Calu3 (cell line): Measurements from ENCODE around the gene FAM174B. TPM values are rescaled to one million over a fixed set of nuclear protein-coding genes. Genes with fewer than 3 reads are reported as not detected.

Experiments
- BruUV-seq: library from RNA; stranded (reverse); fragments of 400-500 nt; replicated peaks from 2 replicates; lab custom pipeline; 2021; lab: Mats Ljungman, UMichigan
- CTCF ChIA-PET: fragments of 300-600 bp; sonication (Branson Sonifier 250); formaldehyde crosslinking; loops from one replicate; lab custom pipeline; 2022; ENCODE audit warnings: antibody characterized with exemption; lab: Charles Lee
- DNase-seq: peaks from one replicate; pipeline ENCODE4 v3.0.0; 2022
- H3K27ac Mint-ChIP-seq: one replicate; pipeline ENCODE4 v1.8.0; 2022; ENCODE audit warnings: mixed read lengths; ENCODE audit not compliant: unreplicated experiment
- H3K27me3 Mint-ChIP-seq: one replicate; pipeline ENCODE4 v1.8.0; 2022; ENCODE audit warnings: mixed read lengths; ENCODE audit not compliant: unreplicated experiment
- H3K36me3 Mint-ChIP-seq: one replicate; pipeline ENCODE4 v1.8.0; 2022; ENCODE audit warnings: mild to moderate bottlenecking, moderate library complexity, mixed read lengths; ENCODE audit not compliant: insufficient read depth, unreplicated experiment
- H3K4me1 Mint-ChIP-seq: one replicate; pipeline ENCODE4 v1.8.0; 2022; ENCODE audit warnings: mild to moderate bottlenecking, low read depth, mixed read lengths; ENCODE audit not compliant: unreplicated experiment
- H3K4me3 Mint-ChIP-seq: one replicate; pipeline ENCODE4 v1.8.0; 2022; ENCODE audit warnings: mild to moderate bottlenecking, low read depth, moderate library complexity, mixed read lengths; ENCODE audit not compliant: unreplicated experiment
- H3K9me3 Mint-ChIP-seq: one replicate; pipeline ENCODE4 v1.8.0; 2022; ENCODE audit warnings: low read depth, mixed read lengths; ENCODE audit not compliant: unreplicated experiment
- CTCF ChIP-seq: fragments of 200-600 bp; IDR thresholded peaks from one replicate; pipeline ENCODE4 v1.8.0; 2022; ENCODE audit warnings: antibody characterized with exemption; ENCODE audit not compliant: unreplicated experiment
- intact Hi-C: fragments of 100-400 bp; cut with micrococcal nuclease; formaldehyde crosslinking; loops from one replicate; pipeline ENCODE4 v1.10.0; 2022; ENCODE audit not compliant: unreplicated experiment
- total RNA-seq: library from RNA; stranded (reverse); gene quantifications from 2 replicates; pipeline ENCODE4 v1.2.3, GENCODE V29; 2022

FAM174B gene
- total RNA-seq, 1 experiment from 2014 or later = 12.4 TPM

GRCh38 chr15:92579486-92579885 is 76.1 kb downstream of the FAM174B start:
- TF ChIP-seq CTCF = no peak
- CTCF ChIA-PET = interaction anchor here (0.6 kb wide), 1 partner anchor 475 kb away, joined by 9 read pairs; no protein-coding TSS in a partner anchor
- intact Hi-C loops = no loop called here
- Mint-ChIP-seq H3K9me3 (no peaks in the 10 kb centered on the region), H3K4me1 (no peaks in the 10 kb centered on the region), H3K36me3 (no peaks in the 10 kb centered on the region), H3K27me3 (peaks cover 96% of the 10 kb centered on the region), H3K27ac (no peak overlapping the region), H3K4me3 (no peak overlapping the region)
- DNase-seq = no peak
- BruUV-seq = no TSS peak

- Mint-ChIP-seq H3K4me1 (no peaks in the 10 kb centered on the region), H3K27me3 (peaks cover 94% of the 10 kb centered on the region), H3K36me3 (no peaks in the 10 kb centered on the region), H3K27ac (no peak overlapping the region), H3K9me3 (no peaks in the 10 kb centered on the region), H3K4me3 (no peak overlapping the region)
- CTCF ChIA-PET = interaction anchor here (0.7 kb wide), 1 partner anchor 28 kb away, joined by 3 read pairs; no protein-coding TSS in a partner anchor
- intact Hi-C loops = no loop called here
- DNase-seq = no peak
- no TSS peak for BruUV-seq
- TF ChIP-seq CTCF = no peak
Measured at GRCh38 chr15:92578096-92578835, 77.3 kb downstream of the FAM174B start.

- Mint-ChIP-seq H3K27me3 (peaks cover 93% of the 10 kb centered on the region), H3K4me1 (no peaks in the 10 kb centered on the region), H3K9me3 (no peaks in the 10 kb centered on the region), H3K4me3 (no peak overlapping the region), H3K27ac (no peak overlapping the region), H3K36me3 (no peaks in the 10 kb centered on the region)
- no TSS peak for BruUV-seq
- DNase-seq = no peak
- intact Hi-C loops = no loop called here
- CTCF ChIA-PET = no interaction called here
- TF ChIP-seq CTCF = no peak
Measured at GRCh38 chr15:92576597-92577200, 78.9 kb downstream of the FAM174B start.

GRCh38 chr15:92574566-92574965 is 81.0 kb downstream of the FAM174B start:
- TF ChIP-seq CTCF = no peak
- Mint-ChIP-seq H3K4me3 (no peak overlapping the region), H3K9me3 (no peaks in the 10 kb centered on the region), H3K27me3 (peaks cover 96% of the 10 kb centered on the region), H3K36me3 (no peaks in the 10 kb centered on the region), H3K4me1 (no peaks in the 10 kb centered on the region), H3K27ac (no peak overlapping the region)
- intact Hi-C loops = no loop called here
- BruUV-seq = no TSS peak
- CTCF ChIA-PET = interaction anchor here (0.6 kb wide), 1 partner anchor 60 kb away, joined by 4 read pairs; no protein-coding TSS in a partner anchor
- DNase-seq = no peak
